ENCODE results near the gene MYRIP.
A peak's percentile ranks its signal among the peaks of the same experiment; 100 is the strongest.

Gene MYRIP

GRCh38 chr3:40172560-40172959, 363.2 kb downstream of the MYRIP start:
- TF ChIP-seq TAF1 (IDR thresholded peaks at IDR 0.05; ENCODE audit: low read depth, low read length) (no peak), POU2F2 (IDR thresholded peaks at IDR 0.05; ENCODE audit: low read depth, low read length) (no peak), PAX5 (IDR thresholded peaks at IDR 0.05; ENCODE audit: insufficient read depth, low read length, severe bottlenecking) (no peak), SPI1 (IDR thresholded peaks at IDR 0.05; ENCODE audit: low read depth, low read length) (no peak), POLR2AphosphoS5 (IDR thresholded peaks at IDR 0.05; ENCODE audit: low read depth, low read length) (no peak), POLR2A (IDR thresholded peaks at IDR 0.05; ENCODE audit: low read depth, low read length) (no peak)
- no peak for FAIRE-seq
- no peak for DNase-seq (ENCODE audit: insufficient read length, low spot score)

- no peak for DNase-seq (ENCODE audit: insufficient read length, low spot score)
- no peak for FAIRE-seq
- TF ChIP-seq POU2F2 (IDR thresholded peaks at IDR 0.05; ENCODE audit: low read depth, low read length) = no peak
- no peak for TF ChIP-seq PAX5 (IDR thresholded peaks at IDR 0.05; ENCODE audit: insufficient read depth, low read length, severe bottlenecking)
- no peak for TF ChIP-seq POLR2AphosphoS5 (IDR thresholded peaks at IDR 0.05; ENCODE audit: low read depth, low read length)
- no peak for TF ChIP-seq POLR2A (IDR thresholded peaks at IDR 0.05; ENCODE audit: low read depth, low read length)
- no peak for TF ChIP-seq SPI1 (IDR thresholded peaks at IDR 0.05; ENCODE audit: low read depth, low read length)
- no peak for TF ChIP-seq TAF1 (IDR thresholded peaks at IDR 0.05; ENCODE audit: low read depth, low read length)
Observed at GRCh38 chr3:40173227-40173721, 363.9 kb downstream of the MYRIP start.

GRCh38 chr3:40178012-40178594, 368.7 kb downstream of the MYRIP start:
- no peak for TF ChIP-seq POLR2AphosphoS5 (IDR thresholded peaks at IDR 0.05; ENCODE audit: low read depth, low read length)
- no peak for TF ChIP-seq POU2F2 (IDR thresholded peaks at IDR 0.05; ENCODE audit: low read depth, low read length)
- TF ChIP-seq PAX5 (IDR thresholded peaks at IDR 0.05; ENCODE audit: insufficient read depth, low read length, severe bottlenecking) = no peak
- TF ChIP-seq POLR2A (IDR thresholded peaks at IDR 0.05; ENCODE audit: low read depth, low read length) = no peak
- no peak for TF ChIP-seq SPI1 (IDR thresholded peaks at IDR 0.05; ENCODE audit: low read depth, low read length)
- no peak for TF ChIP-seq TAF1 (IDR thresholded peaks at IDR 0.05; ENCODE audit: low read depth, low read length)
- FAIRE-seq (no peak), DNase-seq (ENCODE audit: insufficient read length, low spot score) (no peak)

- TF ChIP-seq PAX5 (IDR thresholded peaks at IDR 0.05; ENCODE audit: insufficient read depth, low read length, severe bottlenecking) (no peak), POLR2AphosphoS5 (IDR thresholded peaks at IDR 0.05; ENCODE audit: low read depth, low read length) (no peak), POLR2A (IDR thresholded peaks at IDR 0.05; ENCODE audit: low read depth, low read length) (no peak), POU2F2 (IDR thresholded peaks at IDR 0.05; ENCODE audit: low read depth, low read length) (no peak), TAF1 (IDR thresholded peaks at IDR 0.05; ENCODE audit: low read depth, low read length) (no peak), SPI1 (IDR thresholded peaks at IDR 0.05; ENCODE audit: low read depth, low read length) (no peak)
- FAIRE-seq (peak; percentile 75), DNase-seq (ENCODE audit: insufficient read length, low spot score) (peak; percentile 22)
Observed at GRCh38 chr3:40179016-40179415, 369.6 kb downstream of the MYRIP start.

GRCh38 chr3:40181182-40181581, 371.8 kb downstream of the MYRIP start:
- FAIRE-seq = no peak
- TF ChIP-seq POLR2A (IDR thresholded peaks at IDR 0.05; ENCODE audit: low read depth, low read length) = no peak
- no peak for TF ChIP-seq SPI1 (IDR thresholded peaks at IDR 0.05; ENCODE audit: low read depth, low read length)
- no peak for TF ChIP-seq POLR2AphosphoS5 (IDR thresholded peaks at IDR 0.05; ENCODE audit: low read depth, low read length)
- TF ChIP-seq POU2F2 (IDR thresholded peaks at IDR 0.05; ENCODE audit: low read depth, low read length) = no peak
- TF ChIP-seq PAX5 (IDR thresholded peaks at IDR 0.05; ENCODE audit: insufficient read depth, low read length, severe bottlenecking) = no peak
- no peak for TF ChIP-seq TAF1 (IDR thresholded peaks at IDR 0.05; ENCODE audit: low read depth, low read length)
- no peak for DNase-seq (ENCODE audit: insufficient read length, low spot score)

GRCh38 chr3:40185029-40185695, 375.8 kb downstream of the MYRIP start:
- DNase-seq (ENCODE audit: insufficient read length, low spot score) = no peak
- FAIRE-seq = peak; percentile 5

GRCh38 chr3:40186508-40186907, 377.1 kb downstream of the MYRIP start:
- no peak for FAIRE-seq
- TF ChIP-seq TAF1 (IDR thresholded peaks at IDR 0.05; ENCODE audit: low read depth, low read length) = no peak
- no peak for TF ChIP-seq POU2F2 (IDR thresholded peaks at IDR 0.05; ENCODE audit: low read depth, low read length)
- no peak for TF ChIP-seq POLR2A (IDR thresholded peaks at IDR 0.05; ENCODE audit: low read depth, low read length)
- no peak for DNase-seq (ENCODE audit: insufficient read length, low spot score)

More at GRCh38 chr3:40185029-40185695, 375.8 kb downstream of the MYRIP start:
- no peak for TF ChIP-seq PAX5 (IDR thresholded peaks at IDR 0.05; ENCODE audit: insufficient read depth, low read length, severe bottlenecking)
- TF ChIP-seq SPI1 (IDR thresholded peaks at IDR 0.05; ENCODE audit: low read depth, low read length) = peak; percentile 55; the same call in 1 of the 2 replicates
- 0 out of 2 replicates have a peak, but pooled peaks have one; percentile 15 for TF ChIP-seq POU2F2 (IDR thresholded peaks at IDR 0.05; ENCODE audit: low read depth, low read length)
- no peak for TF ChIP-seq TAF1 (IDR thresholded peaks at IDR 0.05; ENCODE audit: low read depth, low read length)
- no peak for TF ChIP-seq POLR2AphosphoS5 (IDR thresholded peaks at IDR 0.05; ENCODE audit: low read depth, low read length)

GRCh38 chr3:40187945-40188344, 378.5 kb downstream of the MYRIP start:
- TF ChIP-seq SPI1 (IDR thresholded peaks at IDR 0.05; ENCODE audit: low read depth, low read length) = peak; percentile 57
- no peak for TF ChIP-seq POLR2AphosphoS5 (IDR thresholded peaks at IDR 0.05; ENCODE audit: low read depth, low read length)
- DNase-seq (ENCODE audit: insufficient read length, low spot score) (peak; percentile 19), FAIRE-seq (peak; percentile 74)

- DNase-seq (ENCODE audit: insufficient read length, low spot score) (no peak), FAIRE-seq (no peak)
- no peak for TF ChIP-seq TAF1 (IDR thresholded peaks at IDR 0.05; ENCODE audit: low read depth, low read length)
- no peak for TF ChIP-seq PAX5 (IDR thresholded peaks at IDR 0.05; ENCODE audit: insufficient read depth, low read length, severe bottlenecking)
- no peak for TF ChIP-seq SPI1 (IDR thresholded peaks at IDR 0.05; ENCODE audit: low read depth, low read length)
- TF ChIP-seq POU2F2 (IDR thresholded peaks at IDR 0.05; ENCODE audit: low read depth, low read length) = no peak
- no peak for TF ChIP-seq POLR2AphosphoS5 (IDR thresholded peaks at IDR 0.05; ENCODE audit: low read depth, low read length)
- no peak for TF ChIP-seq POLR2A (IDR thresholded peaks at IDR 0.05; ENCODE audit: low read depth, low read length)
Observed at GRCh38 chr3:40189118-40189517, 379.7 kb downstream of the MYRIP start.

Data from GM12891 (cell line).